NB4 (cell line): Measurements from ENCODE around the gene DGKD.

Source experiments
- DNase-seq: peaks from one replicate; pipeline ENCODE4 v3.0.0; 2010; ENCODE audit warnings: low read depth
- H3K4me3 ChIP-seq: one replicate; pipeline ENCODE4 v1.5.1; 2011; ENCODE audit warnings: mild to moderate bottlenecking, low read depth, low read length, moderate library complexity
- MYC ChIP-seq: IDR thresholded peaks from 2 replicates; pipeline ENCODE4 v1.6.1; 2011; ENCODE audit warnings: low read depth, low read length
- POLR2A ChIP-seq: IDR thresholded peaks from 2 replicates; pipeline ENCODE4 v1.6.1; 2011; ENCODE audit warnings: mild to moderate bottlenecking; ENCODE audit not compliant: insufficient read length; ENCODE audit errors: extremely low read depth
- TF ChIP-seq, protein P1 (sequence below): IDR thresholded peaks from one replicate; pipeline ENCODE4 v1.5.1; 2012; ENCODE audit warnings: low read depth, low read length
- TF ChIP-seq, protein P2 (sequence below): IDR thresholded peaks from 2 replicates; pipeline ENCODE4 v1.6.1; 2011; ENCODE audit warnings: low read depth, low read length

Gene DGKD

DNA sequence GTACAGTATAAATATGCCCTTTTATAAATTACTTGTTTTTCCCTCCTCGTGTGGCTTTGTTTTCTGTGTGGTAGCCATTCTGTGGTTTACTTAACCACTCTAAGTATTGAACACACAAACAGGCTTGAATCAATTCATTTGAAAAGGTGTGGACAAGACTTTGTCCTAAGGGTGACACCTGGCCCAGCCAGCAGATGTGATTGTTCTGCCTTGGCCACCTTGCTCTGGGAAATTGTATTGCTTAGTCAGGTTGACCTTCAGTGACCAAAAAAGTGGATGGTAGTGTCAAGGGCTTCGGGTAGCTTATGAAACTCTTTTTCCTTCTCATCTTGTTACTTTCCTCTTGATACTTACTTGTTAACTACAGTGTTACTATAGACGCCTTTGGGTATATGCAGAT is 61.9 kb downstream of the DGKD start:
- TF ChIP-seq POLR2A: no peak
- TF ChIP-seq, protein P1, sequence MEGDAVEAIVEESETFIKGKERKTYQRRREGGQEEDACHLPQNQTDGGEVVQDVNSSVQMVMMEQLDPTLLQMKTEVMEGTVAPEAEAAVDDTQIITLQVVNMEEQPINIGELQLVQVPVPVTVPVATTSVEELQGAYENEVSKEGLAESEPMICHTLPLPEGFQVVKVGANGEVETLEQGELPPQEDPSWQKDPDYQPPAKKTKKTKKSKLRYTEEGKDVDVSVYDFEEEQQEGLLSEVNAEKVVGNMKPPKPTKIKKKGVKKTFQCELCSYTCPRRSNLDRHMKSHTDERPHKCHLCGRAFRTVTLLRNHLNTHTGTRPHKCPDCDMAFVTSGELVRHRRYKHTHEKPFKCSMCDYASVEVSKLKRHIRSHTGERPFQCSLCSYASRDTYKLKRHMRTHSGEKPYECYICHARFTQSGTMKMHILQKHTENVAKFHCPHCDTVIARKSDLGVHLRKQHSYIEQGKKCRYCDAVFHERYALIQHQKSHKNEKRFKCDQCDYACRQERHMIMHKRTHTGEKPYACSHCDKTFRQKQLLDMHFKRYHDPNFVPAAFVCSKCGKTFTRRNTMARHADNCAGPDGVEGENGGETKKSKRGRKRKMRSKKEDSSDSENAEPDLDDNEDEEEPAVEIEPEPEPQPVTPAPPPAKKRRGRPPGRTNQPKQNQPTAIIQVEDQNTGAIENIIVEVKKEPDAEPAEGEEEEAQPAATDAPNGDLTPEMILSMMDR: no peak
- no peak for TF ChIP-seq MYC
- TF ChIP-seq, protein P2, sequence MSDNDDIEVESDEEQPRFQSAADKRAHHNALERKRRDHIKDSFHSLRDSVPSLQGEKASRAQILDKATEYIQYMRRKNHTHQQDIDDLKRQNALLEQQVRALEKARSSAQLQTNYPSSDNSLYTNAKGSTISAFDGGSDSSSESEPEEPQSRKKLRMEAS: no peak
- no peak for DNase-seq
- H3K4me3 ChIP-seq: no peak overlapping the region

DNA sequence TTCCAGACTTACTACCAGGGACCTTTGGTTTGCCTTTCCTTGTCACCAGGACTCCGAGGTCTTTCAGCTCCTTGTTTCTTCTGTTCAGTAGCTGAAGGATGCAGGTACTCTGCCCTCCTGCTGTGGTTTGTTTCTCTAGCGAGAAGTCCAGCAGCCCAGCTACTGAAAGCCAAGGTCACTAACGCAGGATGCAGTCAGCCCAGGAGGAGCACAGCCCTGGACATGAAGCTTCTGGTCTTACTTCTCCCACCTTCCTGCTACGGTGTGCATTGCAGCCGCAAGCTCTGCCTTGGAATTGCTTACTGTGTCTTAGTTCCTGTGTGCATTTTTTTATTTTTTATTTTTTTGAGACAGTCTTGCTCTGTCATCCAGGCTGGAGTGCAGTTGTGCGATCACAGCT is 62.4 kb downstream of the DGKD start:
- no peak overlapping the region for H3K4me3 ChIP-seq
- TF ChIP-seq, protein P1: no peak
- no peak for TF ChIP-seq MYC
- DNase-seq: no peak

DNA sequence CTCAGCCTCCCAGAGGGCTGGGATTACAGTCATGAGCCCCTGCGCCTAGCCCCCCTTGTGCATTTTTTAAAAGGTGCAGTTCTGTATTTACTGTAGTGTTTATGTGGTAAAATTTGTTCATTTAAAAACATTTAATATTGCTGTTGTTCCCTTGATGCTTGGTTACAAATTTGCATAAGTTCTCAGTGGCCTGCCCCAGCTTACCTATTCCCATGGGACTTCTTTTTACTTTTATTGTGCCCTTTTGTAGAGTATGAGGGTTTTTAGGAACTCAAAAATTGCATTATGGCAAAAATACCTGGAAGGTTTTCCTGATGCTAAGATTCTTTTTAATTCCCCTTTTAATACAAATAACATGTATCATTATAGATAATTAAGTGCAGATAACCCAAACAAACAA is 63.0 kb downstream of the DGKD start:
- DNase-seq: no peak
- H3K4me3 ChIP-seq: no peak overlapping the region
- TF ChIP-seq, protein P2: no peak
- TF ChIP-seq MYC (no peak), POLR2A (no peak)
- TF ChIP-seq, protein P1: no peak

DNA sequence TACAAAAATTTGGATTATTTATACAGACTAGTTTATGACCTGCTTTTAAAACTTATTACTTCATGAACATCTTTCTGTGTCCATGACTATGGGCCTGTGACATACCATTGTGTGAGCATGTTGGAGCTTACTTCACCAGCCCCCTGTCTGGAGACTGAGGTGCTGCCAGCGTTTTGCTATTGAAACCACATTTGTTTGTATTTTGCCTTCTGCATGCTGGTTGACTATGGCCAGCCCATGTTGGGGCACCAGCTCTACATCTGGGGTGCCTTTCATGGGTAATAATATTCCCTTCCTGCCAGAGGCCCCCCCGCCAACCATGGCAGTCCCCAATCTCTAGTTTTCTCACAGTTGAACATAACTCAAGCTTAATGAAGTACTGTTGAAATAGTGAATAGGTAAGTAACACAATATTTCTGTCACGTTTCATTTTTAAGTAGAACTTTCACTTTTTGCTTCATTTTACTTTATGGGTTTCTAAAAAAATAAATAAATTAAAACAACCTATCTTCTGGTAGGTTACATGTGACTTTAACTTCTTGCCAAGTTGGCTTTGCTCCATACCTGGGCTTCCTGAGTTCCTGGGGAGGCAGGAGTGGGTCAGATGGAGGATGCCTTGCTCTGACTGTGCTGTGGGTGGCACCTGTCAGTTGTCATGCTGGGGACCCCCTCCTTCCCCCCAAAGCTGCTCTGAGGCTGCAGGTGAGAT is 63.9 kb downstream of the DGKD start:
- no peak for TF ChIP-seq POLR2A
- TF ChIP-seq MYC: no peak
- TF ChIP-seq, protein P2: no peak
- TF ChIP-seq, protein P1: no peak
- no peak for DNase-seq
- no peak overlapping the region for H3K4me3 ChIP-seq

DNA sequence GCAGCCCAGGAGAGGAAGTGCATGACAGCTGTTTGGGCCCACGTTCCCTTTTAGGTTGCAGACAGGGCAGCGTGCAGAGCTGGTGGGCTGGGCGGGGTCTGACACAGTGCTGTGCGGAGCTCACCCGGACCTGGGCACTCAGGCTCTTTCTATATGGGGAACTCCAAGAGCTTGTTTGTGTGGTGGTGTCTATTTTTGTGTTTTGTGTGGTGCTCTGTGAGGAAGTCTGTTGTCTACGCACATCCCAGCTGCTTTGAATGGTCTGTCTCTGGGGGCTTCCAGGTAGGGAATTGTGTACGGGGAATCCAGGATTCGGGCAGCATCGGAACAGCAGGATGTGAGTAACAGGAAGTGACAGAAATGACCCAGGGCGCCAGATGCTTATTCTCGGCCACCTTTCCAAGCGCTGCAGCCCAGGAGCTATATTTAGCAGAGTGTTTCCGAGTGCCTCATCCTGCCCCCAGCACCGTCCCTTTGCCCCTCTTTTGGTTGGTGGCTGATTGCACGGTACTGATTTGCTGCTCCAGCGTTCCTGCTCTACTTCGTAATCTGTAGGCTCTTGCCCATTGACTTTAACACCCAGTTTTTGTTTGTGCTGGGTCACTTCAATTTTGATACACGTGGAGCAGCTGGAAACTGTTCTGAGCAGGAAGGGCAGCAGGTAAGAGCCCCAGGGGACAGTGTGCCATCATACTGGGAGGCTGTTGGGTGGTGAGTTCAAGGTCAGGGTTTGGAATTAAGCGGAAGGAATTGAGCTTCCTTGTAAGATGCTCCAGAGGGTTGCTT is 64.7 kb downstream of the DGKD start:
- H3K4me3 ChIP-seq: no peak overlapping the region
- DNase-seq: no peak
- TF ChIP-seq, protein P1: no peak
- TF ChIP-seq, protein P2: no peak
- no peak for TF ChIP-seq MYC
- no peak for TF ChIP-seq POLR2A
